GM21576 (cell line): ENCODE data around the gene RPL28.

ENCODE experiments used
- ATAC-seq: cut with Tn5 transposase; IDR thresholded peaks from one replicate; pipeline ENCODE4 v1.9.1; 2021; ENCODE audit warnings: mild to moderate bottlenecking, moderate library complexity; ENCODE audit not compliant: unreplicated experiment

The RPL28 gene

DNA sequence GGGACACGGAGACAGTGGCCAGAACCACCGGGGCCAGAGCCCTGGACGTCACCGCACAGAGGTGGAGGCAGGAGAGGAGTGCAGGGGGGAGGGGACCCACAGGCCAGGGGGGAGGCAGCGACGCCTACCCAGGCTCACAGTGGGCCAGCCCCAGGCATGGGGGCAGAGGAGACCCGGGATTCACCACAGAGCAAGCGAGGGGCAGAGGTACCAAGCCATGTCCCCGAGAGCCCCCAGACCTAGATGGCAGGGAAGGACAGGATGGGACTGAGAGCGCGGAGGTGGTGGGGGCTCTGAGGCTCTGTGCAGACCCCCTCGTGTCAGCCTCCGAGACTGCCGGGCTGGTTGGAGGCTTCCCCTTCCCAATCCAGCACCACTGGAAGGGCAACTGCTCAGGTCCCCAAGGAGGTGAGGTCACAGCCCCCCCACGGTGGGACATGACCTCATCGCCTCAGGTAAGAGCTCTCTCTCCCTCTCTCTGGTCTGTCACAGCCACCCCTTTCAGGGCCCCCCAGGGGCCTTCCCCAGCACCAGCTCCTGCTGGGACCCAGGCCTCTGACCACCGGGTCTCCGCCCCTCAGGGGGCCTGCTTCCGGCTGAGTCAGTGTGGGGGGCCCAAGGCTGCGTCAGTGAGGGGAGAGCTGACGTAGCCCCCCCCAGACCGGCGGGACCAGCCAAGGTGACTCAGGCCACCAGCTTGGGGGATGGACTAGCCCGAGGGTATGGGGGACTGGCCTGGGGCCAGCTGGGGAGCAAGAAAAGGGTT is 13.2 kb upstream of the RPL28 start:
- ATAC-seq: no peak

DNA sequence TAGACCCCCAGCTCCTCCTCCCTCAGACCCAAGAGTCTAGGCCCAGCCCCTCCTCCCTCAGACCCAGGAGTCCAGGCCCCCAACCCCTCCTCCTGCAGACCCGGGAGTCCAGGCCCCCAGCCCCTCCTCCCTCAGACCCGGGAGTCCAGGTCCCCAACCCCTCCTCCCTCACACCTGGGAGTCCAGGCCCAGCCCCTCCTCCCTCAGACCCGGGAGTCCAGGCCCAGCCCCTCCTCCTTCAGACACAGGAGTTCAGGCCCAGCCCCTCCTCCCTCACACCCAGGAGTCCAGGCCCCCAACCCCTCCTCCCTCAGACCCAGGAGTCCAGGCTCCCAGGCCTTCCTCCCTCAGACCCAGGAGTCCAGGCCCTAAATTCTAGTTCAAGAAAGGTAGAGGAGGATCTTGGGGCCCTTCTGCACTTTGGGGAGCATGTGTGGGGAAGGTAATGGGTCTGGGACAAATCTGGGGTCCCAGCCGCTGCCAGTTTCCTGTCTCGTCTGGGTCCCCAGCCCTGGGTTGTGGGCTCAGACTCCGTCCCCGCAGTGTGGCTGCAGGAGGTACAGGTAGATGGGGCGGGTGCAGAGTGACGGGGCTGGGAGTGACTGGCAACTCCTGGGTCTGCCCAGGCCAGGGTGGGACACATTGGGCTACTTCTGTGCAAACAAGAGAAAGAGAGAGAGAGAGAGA is 12.3 kb upstream of the RPL28 start:
- no peak for ATAC-seq

DNA sequence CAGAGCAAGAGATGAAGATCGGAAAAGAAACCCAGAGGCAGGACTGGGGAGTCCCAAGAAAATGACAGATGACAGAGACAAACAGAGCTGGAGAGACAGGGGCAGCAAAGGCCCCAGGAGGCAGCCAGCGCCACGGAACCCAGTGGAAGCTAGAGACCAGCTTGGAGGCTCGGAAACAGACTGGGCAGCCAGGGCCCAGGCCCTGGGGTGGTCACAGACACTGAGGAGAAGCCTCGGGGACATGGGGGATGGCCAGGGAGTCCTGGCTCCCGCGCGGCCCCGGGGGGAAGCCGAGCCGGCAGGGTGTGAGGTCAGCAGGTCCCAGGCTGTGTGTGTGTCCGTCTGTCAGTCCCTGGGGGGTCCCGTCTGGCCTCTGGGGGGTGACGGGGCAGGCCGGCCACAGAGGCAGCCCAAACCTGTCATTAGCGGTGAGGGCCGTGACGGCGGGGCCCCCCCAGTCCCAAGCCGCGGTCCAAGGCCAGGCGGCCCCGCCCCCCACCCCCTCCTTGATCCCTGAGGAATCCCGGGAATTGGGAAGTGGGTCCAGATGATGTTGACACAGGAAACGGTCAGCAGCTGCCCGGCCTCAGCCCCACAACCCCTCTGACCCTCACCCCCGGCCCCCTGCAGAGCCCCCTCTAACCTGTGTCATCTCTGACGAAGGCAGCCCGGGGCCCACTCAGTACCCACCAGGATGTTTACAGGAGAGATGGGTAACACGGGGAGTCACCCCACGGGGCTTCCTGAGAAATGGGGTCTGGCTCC is 11.6 kb upstream of the RPL28 start:
- no peak for ATAC-seq

DNA sequence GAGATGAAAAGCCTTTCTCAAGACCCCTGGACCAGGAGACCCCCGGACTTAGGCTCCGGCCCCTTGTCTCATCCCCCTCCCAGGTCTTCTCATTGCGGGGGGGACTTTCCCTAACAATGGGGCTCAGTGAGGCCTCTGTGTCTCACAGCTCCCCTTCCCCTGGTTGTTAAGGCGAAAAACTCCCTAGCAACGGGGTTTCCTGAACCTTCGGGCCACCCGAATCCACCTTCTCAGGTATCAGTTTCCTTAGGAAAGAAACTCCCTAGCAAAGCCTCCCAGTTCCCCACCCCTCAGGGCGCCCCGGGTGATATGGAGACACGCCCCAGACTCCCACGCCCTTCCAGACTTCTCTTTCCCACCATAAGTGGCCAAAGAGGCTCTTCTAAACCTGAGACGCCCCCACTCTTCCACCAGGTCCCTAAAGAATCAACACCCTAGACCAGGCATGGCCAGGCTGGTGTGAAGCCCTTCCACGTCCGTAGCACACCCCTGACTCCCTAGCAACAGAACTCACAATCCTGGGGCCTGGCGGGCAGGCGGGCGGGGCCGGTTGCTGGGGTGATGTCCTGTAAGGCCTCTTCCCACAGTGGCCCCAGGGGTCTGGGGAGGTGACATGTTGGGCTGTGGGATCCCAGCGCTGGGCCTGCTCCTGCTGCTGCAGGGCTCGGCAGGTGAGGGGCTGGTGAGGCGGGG is 9.3 kb upstream of the RPL28 start, which contains the start of gene TMEM190:
Gene TMEM190 (plus strand): TSS at position 586 of the 693 bp plus-strand sequence. CDS start 28 bp downstream, at position 614.
- no peak for ATAC-seq

DNA sequence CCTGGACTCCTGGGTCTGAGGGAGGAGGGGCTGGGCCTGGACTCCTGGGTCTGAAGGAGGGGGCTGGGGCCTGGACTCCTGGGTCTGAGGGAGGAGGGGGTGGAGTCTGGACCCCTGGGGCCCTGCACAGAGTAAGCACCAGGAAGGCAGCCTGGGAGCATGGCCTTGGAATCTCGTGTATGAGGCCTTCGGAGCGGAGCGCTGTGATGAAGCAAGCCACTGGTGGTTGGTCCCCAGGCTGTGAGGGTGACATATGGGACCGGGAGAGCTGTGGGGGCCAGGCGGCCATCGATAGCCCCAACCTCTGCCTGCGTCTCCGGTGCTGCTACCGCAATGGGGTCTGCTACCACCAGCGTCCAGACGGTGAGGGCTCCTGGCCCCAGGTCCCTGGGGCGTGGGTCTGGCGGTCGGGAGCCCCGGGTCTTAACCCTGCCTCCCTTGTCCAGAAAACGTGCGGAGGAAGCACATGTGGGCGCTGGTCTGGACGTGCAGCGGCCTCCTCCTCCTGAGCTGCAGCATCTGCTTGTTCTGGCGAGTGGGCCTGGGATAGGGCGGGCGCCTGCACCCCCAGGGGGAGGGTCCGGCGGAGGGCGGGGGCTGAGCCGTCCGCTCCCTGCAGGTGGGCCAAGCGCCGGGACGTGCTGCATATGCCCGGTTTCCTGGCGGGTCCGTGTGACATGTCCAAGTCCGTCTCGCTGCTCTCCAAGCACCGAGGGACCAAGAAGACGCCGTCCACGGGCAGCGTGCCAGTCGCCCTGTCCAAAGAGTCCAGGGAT is 8.2 kb upstream of the RPL28 start:
- no peak for ATAC-seq

DNA sequence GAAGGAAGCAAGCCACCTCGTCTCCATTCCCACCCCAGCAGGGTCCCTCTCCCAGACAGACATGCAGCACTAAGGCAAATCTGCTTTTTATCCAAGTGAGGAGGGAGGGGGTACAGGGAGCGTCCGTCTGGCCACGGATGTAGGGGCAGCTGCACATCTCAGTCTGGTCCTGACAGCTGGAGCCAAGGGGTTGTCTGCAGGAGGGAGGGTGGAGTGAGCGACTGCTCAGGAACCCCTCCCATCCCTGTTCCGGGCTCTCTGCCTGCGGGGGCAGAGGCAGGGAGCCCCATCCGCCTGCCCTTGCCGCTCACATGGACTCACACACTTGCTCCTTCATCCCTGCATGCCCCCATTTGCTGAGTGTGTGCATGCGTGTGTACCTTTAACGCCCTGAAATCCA is 6.6 kb upstream of the RPL28 start:
- no peak for ATAC-seq

DNA sequence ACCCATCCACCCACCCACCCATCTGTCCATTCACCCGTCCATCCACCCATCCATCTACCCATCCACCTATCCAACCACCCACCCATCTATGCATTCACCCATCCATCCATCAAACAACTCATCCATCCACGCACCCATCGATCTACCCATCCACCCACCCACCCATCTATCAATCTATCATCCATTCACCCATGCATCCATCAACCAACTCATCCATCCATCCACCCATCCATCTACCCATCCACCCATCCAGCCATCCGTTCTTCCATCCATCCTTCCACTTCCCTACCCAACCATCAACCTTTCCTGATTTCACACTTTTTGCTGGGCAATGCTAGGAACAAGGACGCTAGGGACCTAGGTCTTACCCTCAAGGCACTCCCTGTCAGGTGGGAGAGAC is 3.7 kb upstream of the RPL28 start:
- no peak for ATAC-seq

DNA sequence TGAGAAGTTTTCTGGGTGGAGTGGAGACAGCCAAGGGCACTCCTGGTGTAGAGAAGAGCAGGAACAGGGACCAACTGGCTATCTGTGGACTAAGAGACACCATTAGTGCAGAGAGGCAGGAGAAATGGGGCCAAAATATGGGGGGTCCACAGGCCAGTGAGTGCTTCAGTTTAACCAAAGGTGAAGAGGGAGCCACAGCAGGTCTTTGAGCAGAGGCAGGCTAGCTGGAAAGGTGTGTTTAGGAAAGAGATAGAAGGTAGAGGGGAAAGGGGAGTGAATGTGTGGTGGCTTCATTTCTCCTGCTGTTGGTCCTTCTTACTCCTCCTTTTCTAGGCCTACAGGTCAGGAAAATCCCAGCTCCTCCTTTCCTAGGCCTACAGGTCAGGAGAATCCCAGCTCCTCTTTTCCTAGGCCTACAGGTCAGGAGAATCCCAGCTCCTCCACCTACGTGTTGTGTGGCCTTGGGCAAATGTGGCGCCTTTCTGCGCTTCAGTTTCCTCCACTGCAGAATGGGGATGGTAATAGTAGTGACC is 3.1 kb upstream of the RPL28 start:
- no peak for ATAC-seq

DNA sequence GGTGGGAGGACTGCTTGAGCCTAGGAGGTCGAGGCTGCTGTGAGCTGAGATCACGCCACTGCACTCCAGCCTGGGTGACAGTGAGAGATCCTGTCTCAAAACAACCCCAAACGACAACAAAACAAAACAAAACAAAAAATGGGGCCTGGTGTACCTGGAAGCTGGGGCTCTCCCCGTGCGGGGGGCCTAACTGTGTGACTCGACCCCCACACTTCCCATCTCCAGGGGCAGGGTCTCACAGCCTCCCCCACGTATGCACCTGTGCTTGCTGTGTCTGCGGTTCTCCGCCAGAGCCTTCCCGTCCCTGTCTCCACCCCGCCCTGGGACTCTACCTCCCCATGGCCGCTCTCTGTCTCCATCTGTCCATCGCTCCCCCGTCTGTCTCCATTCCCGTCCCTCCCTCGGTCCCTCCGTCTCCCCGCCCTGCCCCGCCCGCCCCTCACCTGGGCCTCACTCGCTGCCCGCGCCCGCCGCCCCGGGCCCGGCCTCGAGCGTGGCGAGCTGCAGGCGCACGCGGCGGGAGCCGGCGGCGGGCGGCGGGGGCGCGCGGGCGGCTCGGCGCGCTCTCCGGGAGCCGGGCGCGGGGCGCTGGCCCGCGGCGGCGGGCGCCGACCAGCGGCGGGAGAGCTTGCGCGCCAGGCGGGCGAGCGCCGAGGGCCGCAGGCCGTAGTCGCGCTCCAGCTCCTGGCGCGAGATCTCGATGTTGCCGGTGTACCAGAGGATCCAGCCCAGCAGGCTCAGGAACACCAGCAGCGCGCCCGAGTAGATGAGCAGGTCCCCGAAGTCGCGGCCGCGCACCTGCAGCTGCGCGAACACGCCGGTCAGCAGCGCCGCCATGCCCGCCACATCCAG is 2.2 kb upstream of the RPL28 start:
- ATAC-seq: no peak

DNA sequence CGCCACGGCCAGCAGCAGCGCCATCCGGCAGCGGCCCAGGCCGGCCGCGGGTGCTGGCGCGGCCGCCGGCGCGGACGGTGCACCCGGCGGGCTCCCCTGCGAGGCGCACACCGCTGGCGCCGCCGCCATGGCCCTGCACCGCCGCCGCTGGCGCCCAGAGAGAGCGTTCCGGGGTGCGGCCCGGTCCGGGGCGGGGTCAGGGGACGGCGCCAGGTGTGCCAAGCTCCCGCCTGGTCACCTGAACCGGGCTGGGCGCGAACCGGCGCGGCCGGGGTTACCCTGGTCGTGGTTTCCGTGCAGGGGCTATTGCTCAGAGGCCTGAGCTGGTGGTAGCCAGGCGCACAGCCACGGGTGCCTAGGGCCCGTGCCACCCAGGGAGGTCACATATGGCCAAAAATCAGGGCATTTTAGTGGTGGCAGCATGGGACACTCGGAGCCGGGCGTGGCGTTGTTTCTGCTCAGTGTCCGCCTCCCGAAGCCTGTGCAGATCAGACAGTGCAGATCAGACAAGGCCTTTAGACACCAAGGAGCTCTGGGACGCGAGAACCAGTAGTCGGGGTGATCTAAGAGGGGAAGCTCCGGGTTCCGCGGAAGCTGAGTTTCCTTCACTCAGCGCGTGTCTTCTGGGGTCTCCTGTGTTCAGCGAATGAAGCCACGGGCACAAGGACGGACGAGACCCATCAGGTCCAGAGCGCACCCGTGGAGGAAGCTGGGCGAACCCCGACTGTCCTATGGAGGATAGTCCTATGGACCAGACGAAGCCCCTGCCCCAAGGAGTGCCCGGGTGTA is 1.4 kb upstream of the RPL28 start, which contains the start of gene TMEM238:
Gene TMEM238 (minus strand): TSS at position 162 of the 789 bp plus-strand sequence. CDS start 33 bp downstream, at position 129.
- ATAC-seq: no peak

DNA sequence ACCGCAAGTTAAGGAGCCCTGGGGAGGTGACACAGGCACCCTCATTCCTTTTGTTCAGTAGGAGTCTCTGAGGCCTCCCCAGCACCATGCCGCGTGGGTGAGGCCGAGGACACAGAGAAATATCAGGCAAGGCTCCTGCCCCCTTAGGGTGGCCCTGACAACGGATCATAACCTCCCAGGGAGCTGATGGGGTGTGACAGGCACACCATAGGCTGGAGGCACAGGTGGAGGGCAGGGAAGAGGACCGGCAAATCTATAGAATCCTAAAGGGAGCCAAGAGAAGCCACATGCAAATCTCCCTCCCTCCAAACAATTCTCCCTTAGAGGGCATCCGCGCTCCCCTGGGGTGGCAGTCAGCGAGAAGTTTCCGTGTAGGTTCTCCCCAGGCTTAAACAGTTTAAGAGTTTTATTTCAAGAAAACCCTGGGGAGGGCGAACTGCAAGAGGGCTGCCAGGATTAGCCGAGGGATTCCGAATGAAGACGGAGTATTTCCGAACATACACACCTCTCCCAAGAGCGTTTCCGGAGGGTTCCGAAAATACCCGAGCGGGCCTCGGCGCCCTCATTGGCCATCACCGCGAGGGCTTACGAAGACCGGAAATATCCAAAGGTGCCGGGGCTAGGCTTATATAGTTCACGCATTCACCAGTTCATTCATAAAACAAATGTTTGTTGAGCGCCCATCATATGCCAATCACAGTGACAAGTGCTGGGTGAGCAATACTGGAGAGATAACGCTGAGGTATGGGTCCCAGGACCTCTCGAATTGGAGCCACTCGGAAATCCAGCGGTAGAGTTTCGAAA is 610 bp upstream of the RPL28 start:
- peak; percentile 41 for ATAC-seq

DNA sequence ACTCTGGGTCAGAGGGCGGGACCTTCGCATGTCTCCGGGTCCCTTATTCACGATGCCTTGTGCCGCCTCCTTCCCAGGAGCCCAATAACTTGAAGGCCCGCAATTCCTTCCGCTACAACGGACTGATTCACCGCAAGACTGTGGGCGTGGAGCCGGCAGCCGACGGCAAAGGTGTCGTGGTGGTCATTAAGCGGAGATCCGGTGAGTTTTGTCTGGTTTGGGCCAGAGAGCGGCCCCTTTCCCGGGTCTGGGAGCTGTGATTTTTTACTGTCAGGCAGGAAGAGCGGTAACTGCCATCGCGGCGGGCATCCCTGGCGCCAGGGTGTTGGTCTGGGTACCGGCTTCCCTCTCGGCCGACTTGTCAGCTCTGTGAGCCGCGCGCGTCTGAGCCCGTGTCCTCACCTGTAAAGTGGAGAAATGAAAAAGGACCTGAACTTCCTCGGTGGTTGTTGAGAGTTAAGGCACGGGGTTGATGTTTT is 800 bp downstream of the RPL28 start:
- ATAC-seq: no peak

DNA sequence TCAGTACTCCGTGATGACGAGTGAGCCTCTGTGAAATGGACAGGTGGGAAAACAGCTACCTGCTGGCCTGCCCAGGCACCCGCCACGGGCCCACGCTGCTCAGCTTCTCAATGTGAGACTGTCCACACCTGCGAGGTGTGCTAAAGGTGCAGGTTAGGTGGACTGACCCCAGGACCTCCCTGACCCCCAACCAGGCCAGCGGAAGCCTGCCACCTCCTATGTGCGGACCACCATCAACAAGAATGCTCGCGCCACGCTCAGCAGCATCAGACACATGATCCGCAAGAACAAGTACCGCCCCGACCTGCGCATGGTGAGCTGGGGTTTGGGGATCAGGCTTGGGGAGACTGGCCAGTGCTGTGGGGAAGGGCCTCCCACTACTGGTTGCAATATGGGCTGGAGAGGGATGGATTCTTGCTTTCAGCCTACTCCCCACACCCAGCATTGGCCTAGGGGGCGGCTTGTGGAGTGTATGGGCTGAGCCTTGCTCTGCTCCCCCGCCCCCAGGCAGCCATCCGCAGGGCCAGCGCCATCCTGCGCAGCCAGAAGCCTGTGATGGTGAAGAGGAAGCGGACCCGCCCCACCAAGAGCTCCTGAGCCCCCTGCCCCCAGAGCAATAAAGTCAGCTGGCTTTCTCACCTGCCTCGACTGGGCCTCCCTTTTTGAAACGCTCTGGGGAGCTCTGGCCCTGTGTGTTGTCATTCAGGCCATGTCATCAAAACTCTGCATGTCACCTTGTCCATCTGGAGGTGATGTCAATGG is 2.2 kb downstream of the RPL28 start:
- no peak for ATAC-seq

DNA sequence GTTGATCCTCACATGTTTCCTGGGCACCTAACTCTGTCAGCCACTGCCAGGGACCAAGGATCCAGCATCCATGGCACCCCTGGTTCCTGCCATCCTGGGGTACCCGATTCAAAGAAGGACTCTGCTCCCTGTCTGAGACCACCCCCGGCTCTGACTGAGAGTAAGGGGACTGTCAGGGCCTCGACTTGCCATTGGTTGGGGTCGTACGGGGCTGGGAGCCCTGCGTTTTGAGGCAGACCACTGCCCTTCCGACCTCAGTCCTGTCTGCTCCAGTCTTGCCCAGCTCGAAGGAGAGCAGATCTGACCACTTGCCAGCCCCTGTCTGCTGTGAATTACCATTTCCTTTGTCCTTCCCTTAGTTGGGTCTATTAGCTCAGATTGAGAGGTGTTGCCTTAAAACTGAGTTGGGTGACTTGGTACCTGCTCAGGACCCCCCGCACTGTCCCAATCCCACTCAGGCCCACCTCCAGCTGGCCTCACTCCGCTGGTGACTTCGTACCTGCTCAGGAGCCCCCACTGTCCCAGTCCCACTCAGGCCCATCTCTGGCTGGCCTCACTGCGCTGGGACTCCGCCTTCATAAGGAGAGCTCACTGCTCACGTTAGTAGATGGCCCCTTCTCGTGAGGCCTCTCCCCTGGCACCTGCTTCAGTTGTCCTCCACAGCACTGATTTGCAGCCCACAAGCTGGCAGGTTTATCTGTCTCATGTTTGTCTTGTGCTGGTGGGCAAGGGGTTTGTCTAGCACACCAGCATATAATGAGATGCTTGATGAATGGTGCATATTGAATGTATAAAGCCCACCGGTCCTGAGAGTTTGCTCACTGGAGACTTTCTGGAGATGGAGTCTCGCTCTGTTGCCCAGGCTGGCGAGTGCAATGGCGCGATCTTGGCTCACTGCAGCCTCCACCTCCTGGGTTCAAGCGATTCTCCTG is 3.9 kb downstream of the RPL28 start:
- ATAC-seq: no peak

DNA sequence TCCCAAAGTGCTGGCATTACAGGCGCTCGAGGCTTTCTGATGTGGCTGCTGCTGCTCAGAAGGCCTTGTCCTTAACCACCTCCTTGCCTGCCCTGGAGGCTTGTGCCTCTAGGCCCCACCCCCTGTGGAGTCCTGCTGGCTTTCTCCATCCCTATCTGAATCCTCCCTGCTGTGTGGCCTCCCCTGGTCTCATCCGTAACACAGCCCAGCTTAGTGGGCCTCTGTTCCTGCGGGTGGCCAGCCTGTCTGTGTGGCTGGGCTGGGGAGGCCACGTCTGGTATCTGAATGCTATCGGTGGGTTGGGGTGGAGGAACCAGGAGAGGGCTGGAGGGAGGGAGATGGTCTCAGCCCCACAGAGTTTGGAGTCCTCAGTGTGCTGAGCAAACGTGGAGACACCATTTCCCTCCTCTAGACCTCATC is 4.7 kb downstream of the RPL28 start:
- no peak for ATAC-seq
